Measurements from ENCODE around the gene GINS2.

Gene GINS2

GRCh38 chr16:85689285-85689949 is 663 bp upstream of the GINS2 start:
- no peak for DNase-seq

- no peak for DNase-seq
Measured at GRCh38 chr16:85687651-85688471, 893 bp downstream of the GINS2 start.

- DNase-seq, result no peak
Measured at GRCh38 chr16:85686912-85687591, 1.7 kb downstream of the GINS2 start.

- no peak for DNase-seq
Measured at GRCh38 chr16:85685251-85685650, 3.5 kb downstream of the GINS2 start.

- peak; percentile 17 for DNase-seq
Measured at GRCh38 chr16:85683363-85683762, 5.4 kb downstream of the GINS2 start.

GRCh38 chr16:85682516-85682915 is 6.2 kb downstream of the GINS2 start:
- DNase-seq, result no peak

GRCh38 chr16:85681255-85681654 is 7.5 kb downstream of the GINS2 start:
- no peak for DNase-seq

- no peak for DNase-seq
Measured at GRCh38 chr16:85680352-85680944, 8.3 kb downstream of the GINS2 start.

- DNase-seq, result no peak
Measured at GRCh38 chr16:85679870-85680269, 8.9 kb downstream of the GINS2 start.

- DNase-seq, result no peak
Measured at GRCh38 chr16:85678821-85679220, 9.9 kb downstream of the GINS2 start.

- no peak for DNase-seq
Measured at GRCh38 chr16:85678016-85678415, 10.7 kb downstream of the GINS2 start.

GRCh38 chr16:85677383-85677967 is 11.3 kb downstream of the GINS2 start:
- DNase-seq, result no peak

GRCh38 chr16:85676466-85676865 is 12.3 kb downstream of the GINS2 start:
- DNase-seq, result no peak

- no peak for DNase-seq
Measured at GRCh38 chr16:85675251-85675874, 13.4 kb downstream of the GINS2 start.

- no peak for DNase-seq
Measured at GRCh38 chr16:85674828-85675227, 13.9 kb downstream of the GINS2 start.

GRCh38 chr16:85674418-85674755 is 14.4 kb downstream of the GINS2 start:
- no peak for DNase-seq

GRCh38 chr16:85673529-85674417 is 15.0 kb downstream of the GINS2 start:
- DNase-seq, result peak; percentile 14

- no peak for DNase-seq
Measured at GRCh38 chr16:85670840-85671239, 17.9 kb downstream of the GINS2 start.

- no peak for DNase-seq
Measured at GRCh38 chr16:85668676-85669424, 19.9 kb downstream of the GINS2 start.

- no peak for DNase-seq
Measured at GRCh38 chr16:85667841-85668413, 20.8 kb downstream of the GINS2 start.

- DNase-seq, result no peak
Measured at GRCh38 chr16:85667261-85667660, 21.5 kb downstream of the GINS2 start.

Measured in DMS79 (cell line).